HG03354 (cell line): ENCODE data around the gene CIITA.
"Not testable (repeated sequence)": the region's sequence is repeated elsewhere in the genome, so short reads cannot be mapped to it uniquely, and the experiment has no call there.

Experiments
- ATAC-seq: cut with Tn5 transposase; IDR thresholded peaks from one replicate; pipeline ENCODE4 v1.9.1; 2021; ENCODE audit warnings: mild to moderate bottlenecking; ENCODE audit not compliant: unreplicated experiment, poor library complexity, severe bottlenecking

Gene CIITA

GRCh38 chr16:10945065-10945787, 68.2 kb downstream of the CIITA start:
- ATAC-seq: no peak

GRCh38 chr16:10946308-10946707, 69.3 kb downstream of the CIITA start:
- ATAC-seq: no peak

- no peak for ATAC-seq
Observed at GRCh38 chr16:10947211-10947787, 70.3 kb downstream of the CIITA start.

- peak; percentile 84 for ATAC-seq
Observed at GRCh38 chr16:10949424-10949970, 72.5 kb downstream of the CIITA start.

- no peak for ATAC-seq
Observed at GRCh38 chr16:10950393-10950792, 73.4 kb downstream of the CIITA start.

- no peak for ATAC-seq
Observed at GRCh38 chr16:10951026-10951425, 74.0 kb downstream of the CIITA start.

- ATAC-seq: no peak
Observed at GRCh38 chr16:10954903-10955302, 77.9 kb downstream of the CIITA start.

GRCh38 chr16:10957771-10958482, 80.9 kb downstream of the CIITA start:
- no peak for ATAC-seq

GRCh38 chr16:10959161-10959560, 82.2 kb downstream of the CIITA start:
- no peak for ATAC-seq

GRCh38 chr16:10961231-10961630, 84.2 kb downstream of the CIITA start:
- ATAC-seq: no peak

- peak; percentile 44 for ATAC-seq
Observed at GRCh38 chr16:10964039-10964890, 87.3 kb downstream of the CIITA start.

GRCh38 chr16:10964891-10965326, 87.9 kb downstream of the CIITA start:
- peak; percentile 54 for ATAC-seq

- peak; percentile 71 for ATAC-seq
Observed at GRCh38 chr16:10965440-10966061, 88.5 kb downstream of the CIITA start.

- no peak for ATAC-seq
Observed at GRCh38 chr16:10966129-10966528, 89.1 kb downstream of the CIITA start.

GRCh38 chr16:10966559-10966958, 89.6 kb downstream of the CIITA start:
- ATAC-seq: not testable (repeated sequence)

- no peak for ATAC-seq
Observed at GRCh38 chr16:10967986-10968385, 91.0 kb downstream of the CIITA start.

GRCh38 chr16:10968498-10968897, 91.5 kb downstream of the CIITA start:
- ATAC-seq: no peak

- ATAC-seq: no peak
Observed at GRCh38 chr16:10969615-10970014, 92.6 kb downstream of the CIITA start.

GRCh38 chr16:10970065-10970464, 93.1 kb downstream of the CIITA start:
- ATAC-seq: no peak
